Stimulated activated CD8-positive, alpha-beta memory T cell treated with anti-CD3 and anti-CD28 coated beads, Interleukin-12 subunit alpha, Interleukin-12 subunit beta, amount 100 ng/mL, for 1 hour (primary cell): ENCODE data around the gene FIZ1.

Experiments
- DNase-seq: peaks from one replicate; pipeline ENCODE4 v3.0.0-alpha.2; 2020; ENCODE audit warnings: low read depth

FIZ1 gene, protein sequence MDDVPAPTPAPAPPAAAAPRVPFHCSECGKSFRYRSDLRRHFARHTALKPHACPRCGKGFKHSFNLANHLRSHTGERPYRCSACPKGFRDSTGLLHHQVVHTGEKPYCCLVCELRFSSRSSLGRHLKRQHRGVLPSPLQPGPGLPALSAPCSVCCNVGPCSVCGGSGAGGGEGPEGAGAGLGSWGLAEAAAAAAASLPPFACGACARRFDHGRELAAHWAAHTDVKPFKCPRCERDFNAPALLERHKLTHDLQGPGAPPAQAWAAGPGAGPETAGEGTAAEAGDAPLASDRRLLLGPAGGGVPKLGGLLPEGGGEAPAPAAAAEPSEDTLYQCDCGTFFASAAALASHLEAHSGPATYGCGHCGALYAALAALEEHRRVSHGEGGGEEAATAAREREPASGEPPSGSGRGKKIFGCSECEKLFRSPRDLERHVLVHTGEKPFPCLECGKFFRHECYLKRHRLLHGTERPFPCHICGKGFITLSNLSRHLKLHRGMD

DNA sequence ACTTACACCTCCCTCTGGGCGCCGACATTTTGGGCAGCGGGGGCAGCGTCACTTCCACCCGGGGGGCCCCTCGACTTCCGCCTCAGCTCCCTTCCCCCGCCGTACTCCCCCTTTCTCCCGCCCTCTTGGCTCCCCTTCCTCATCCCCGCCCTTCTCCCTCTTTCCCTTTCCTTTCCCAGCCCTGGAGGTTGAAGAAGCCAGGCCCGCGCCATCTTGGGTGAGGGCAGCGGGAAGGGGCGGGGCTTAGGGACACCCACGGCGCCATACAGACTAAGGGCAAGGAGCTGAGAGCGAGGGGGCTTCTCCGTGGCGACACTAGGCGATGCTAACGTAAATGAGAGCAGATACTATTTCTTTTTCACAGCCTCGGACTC lies at the start of gene FIZ1:
FIZ1 (minus strand) TSS at position 50 of the 374 bp plus-strand sequence. CDS start 1,652 bp downstream, outside the sequence.
- DNase-seq: peak; percentile 90

DNA sequence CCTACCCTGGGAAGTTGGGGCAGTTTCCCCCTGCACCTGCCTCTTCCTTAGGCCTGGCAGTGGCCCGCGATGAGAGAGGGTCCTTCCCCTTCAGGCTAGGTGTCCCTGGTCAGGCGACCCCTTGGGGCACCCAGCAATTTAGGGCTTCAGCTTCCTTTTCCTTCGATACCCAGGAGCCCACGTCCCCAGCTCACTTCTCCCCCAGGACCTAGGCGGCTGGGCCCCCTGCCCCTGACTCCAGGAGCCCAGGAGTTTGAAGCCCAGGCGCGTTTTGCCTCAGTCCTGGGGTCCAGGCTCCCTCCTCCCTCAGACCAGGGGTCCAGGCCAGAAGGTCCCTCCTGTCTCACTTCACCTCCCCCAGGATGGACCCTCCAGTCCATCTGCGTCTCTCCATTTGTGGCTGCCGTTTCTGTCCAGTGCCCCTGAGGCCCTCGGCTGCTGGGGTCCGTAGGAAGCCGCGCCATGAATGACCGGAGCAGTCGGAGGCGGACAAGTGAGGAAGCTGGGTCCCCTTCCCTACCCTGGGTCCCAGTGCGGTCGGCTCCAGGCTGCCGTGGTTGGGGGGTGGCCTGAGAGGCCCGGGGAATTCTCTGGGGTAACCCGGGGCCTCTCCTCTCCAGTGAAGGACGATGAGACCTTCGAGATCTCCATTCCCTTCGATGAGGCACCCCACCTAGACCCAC lies 49.4 kb upstream of the FIZ1 start:
- DNase-seq: no peak

DNA sequence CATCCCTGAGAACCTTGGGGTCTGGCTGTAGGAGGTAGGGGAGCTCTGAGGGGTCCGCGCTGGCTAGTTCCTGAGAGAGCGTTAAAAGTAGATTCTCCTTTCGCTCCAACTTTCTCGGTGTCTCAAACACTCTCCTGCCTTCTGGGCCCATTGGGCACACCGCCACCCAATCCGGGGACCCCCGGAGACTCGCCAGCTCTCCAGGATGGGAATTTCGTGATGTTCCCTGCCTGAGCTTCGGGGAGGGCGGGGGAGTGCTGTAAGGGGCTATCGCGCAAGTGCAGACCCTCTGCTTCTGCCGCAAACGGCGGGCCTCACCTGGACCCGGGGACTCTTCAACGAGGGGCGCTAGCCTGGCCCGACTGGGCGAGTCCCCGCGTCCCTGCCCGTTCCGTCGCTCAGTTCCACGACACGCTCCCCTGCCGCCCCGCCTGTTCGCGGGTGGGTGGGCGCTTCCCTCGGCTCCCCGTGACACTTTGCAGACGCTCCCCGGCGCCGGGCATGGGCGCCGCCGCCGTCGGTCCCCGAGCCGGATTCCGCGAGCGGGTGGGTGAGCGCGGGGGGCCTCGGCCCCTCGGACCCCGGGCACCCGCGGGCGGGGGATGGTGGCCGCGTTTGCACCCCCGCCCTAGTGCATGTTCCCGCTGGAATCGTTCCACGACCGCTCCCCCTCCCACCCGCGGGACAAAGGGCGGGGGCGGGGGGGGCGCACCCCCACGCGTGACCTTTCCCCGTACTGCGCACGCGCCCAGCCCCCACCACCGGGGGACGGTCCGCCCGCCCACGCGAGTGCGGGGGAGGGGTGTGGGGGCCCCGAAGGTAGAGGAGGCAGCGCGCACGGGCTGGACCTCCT lies 48.6 kb upstream of the FIZ1 start, which contains the start of gene CCDC106:
CCDC106 (plus strand) TSS at position 481 of the 853 bp plus-strand sequence. CDS start 835 bp downstream, outside the sequence.
- DNase-seq: no peak

DNA sequence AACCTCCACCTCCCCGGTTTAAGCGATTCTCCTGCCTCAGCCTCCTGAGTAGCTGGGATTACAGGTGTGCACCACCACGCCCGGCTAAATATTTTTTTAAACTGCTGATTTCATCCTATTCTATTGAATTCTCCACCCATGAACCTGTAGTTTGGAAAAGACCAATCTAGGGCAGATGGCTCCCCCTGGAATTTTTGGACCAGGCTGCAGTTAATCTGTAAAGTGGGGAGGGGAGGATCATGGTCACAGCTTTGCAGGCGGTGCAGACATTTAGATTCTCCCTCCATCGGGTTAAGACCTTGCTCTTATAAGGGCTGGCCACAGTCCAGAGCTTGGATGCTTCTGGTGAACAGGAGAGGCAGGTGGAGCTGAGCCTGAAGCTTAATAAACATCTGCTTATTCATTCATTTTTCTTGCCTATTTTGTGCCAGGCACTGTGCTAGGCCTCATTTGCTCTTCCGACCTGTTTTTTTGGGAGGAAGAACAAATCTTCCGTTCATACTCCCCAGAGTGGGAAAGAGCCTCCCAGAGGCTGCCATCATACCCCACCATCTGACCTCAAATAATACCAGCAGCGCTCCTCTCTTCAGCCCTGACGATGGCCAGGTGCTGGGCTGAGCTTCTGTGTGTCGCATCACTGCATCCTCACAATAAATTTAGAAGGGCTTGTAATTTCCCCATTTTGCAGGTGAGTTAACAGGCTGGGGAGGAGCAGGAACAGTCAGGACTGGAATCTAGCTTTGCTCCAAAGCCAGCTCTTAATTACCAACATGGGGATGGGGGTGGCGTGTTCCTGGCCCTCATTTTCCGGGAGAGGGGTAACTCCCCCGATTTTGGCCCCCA lies 47.8 kb upstream of the FIZ1 start:
- DNase-seq: no peak

DNA sequence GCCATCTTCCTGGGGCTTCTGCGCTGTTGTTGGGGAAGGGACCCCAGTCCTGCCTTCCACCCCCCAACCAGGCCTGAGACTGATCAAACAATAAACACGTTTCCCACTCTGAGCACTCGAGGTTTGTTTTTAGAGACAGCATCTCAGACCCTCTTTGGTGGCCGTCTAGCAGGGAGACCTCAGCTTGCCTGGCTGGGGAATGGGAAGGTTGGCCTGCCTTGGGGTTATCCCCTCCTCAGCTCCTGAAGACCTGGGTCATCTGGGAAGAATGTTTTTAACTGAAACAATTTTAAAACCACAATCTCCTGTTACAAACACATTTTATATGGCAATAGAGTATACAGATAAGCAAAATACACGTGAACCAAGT lies 46.2 kb upstream of the FIZ1 start:
- no peak for DNase-seq

DNA sequence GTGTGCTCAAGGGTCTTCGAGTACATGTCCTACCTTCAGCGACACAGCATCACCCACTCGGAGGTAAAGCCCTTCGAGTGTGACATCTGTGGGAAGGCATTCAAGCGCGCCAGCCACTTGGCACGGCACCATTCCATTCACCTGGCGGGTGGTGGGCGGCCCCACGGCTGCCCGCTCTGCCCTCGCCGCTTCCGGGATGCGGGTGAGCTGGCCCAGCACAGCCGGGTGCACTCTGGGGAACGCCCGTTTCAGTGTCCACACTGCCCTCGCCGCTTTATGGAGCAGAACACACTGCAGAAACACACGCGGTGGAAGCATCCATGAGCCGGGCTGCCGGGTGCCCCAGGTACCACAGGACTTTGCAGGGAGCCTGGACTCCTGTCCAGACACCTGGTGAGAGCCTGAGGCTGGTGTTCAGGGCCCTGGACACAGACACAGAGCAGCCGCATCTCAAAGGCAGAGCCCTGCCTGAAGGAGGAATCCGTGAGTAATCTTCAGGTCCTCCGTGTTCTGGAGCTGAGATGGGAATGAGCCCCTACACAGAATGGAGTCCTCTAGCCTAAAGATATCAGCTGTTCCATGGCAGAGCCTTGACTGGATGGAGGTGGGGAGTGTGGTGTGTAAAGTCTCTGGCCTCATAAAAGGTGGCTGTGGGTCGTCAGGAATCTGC lies 45.7 kb upstream of the FIZ1 start:
- DNase-seq: no peak

DNA sequence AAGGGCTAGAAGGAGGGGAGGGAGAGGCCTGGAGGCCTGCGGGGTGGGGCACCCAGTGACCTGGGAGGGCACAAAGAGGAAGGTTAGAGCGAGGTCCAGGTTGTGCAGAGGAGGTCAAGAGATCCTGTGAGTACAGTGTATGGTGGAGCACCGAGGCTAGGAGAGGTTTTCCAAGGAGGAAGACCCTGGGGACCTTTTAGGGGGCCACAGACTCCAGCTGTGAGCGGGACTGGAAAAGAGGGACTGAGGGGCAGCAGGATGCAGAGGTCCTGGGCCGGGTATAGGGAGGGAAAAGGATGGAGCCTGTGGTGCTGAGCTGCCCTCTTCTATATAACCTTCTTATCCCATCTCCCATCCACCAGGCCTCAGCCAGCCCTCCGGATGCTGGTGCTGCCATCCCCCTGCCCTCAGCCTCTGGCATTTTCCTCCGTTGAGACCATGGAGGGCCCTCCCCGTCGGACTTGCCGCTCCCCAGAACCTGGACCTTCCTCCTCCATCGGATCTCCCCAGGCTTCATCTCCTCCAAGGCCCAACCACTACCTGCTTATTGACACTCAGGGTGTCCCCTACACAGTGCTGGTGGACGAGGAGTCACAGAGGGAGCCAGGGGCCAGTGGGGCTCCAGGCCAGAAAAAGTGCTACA lies 45.0 kb upstream of the FIZ1 start:
- no peak for DNase-seq

DNA sequence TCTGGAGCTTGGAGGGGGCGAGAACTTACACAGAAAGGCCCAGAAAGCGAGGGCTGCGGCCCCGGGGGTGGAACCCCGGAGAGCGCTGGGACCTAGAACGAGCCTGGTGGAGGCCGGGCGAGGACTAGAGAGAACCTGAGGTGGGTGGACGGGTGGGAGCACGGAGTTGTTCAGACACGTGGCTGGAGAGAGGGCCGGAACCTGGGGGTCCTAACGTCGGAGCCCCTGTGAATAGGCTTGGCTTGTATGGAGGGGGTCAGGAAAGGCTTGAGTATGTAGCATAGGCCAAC lies 44.5 kb upstream of the FIZ1 start:
- DNase-seq: no peak

DNA sequence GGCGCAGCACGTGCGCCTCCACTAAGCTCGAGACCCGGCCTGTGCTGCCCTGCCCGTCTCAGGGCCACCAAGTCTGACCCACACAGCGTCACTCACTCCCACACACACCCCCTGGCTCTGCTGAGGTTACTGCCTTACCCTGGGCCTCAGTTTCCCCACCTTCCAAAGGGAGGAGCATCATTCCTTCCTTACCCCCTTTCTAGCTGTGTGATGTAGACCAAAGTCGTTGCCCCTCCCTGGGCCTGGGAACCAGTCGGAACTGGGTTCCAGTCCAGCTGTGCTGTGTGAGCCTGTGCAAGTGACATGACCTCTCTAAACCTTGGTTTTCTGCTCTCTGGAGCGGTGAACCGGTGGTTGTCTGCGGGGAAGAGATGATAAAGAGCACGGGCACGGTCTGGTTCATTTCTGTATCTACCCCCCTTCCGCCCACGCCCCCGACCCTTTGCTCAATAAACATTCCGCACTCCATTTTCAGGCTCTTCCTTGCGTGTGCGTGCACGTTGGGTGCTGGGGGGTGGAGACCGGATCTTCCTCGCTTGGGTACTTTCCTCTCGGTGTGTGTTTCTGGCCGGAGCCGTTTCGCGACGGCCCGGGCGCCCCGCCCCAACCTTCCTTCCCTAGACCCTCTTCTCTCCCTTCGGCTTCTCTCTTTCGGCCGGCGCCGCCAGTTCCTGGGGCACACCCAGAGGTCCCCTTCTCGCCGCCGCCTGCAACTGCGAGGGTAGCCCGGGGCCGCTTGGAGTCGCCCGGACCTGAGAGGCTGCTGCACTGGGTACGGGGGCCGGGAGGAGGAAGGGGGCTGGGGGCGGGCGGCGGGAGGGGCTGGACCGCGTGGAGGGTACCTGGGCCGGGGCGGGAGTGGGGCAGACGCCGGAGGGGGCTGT lies 43.9 kb upstream of the FIZ1 start, which contains the start of gene ZNF581:
ZNF581 (plus strand) TSS at position 647 of the 884 bp plus-strand sequence. CDS start 923 bp downstream, outside the sequence.
- peak; percentile 60 for DNase-seq

DNA sequence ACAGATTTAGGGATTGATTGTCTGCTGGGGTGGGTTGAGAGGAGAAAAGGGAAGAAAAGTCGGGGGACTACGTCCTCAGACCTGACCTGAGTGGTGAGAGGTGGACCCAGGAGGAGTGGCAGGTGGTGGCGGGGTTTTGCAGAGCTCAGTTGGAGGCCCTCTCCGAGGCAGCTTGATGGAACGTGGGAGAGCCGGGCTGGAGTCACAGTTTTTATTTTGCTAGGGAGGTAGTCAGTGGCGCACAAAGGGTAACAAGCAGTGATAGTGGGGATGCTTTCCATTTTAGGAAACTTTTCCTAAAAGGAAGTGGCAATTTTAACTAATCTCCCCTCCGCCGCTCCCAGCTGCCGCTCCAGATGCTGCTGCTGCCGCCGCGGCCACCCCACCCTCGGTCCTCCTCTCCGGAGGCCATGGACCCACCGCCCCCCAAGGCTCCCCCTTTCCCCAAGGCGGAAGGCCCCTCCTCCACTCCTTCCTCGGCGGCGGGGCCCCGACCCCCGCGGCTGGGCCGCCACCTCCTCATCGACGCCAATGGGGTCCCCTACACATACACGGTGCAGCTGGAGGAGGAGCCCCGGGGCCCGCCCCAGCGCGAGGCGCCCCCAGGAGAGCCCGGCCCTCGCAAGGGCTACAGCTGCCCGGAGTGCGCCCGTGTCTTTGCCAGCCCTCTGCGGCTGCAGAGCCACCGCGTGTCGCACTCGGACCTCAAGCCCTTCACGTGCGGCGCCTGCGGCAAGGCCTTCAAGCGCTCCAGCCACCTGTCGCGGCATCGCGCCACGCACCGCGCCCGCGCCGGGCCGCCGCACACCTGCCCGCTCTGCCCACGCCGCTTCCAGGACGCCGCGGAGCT lies 43.1 kb upstream of the FIZ1 start:
- no peak for DNase-seq

DNA sequence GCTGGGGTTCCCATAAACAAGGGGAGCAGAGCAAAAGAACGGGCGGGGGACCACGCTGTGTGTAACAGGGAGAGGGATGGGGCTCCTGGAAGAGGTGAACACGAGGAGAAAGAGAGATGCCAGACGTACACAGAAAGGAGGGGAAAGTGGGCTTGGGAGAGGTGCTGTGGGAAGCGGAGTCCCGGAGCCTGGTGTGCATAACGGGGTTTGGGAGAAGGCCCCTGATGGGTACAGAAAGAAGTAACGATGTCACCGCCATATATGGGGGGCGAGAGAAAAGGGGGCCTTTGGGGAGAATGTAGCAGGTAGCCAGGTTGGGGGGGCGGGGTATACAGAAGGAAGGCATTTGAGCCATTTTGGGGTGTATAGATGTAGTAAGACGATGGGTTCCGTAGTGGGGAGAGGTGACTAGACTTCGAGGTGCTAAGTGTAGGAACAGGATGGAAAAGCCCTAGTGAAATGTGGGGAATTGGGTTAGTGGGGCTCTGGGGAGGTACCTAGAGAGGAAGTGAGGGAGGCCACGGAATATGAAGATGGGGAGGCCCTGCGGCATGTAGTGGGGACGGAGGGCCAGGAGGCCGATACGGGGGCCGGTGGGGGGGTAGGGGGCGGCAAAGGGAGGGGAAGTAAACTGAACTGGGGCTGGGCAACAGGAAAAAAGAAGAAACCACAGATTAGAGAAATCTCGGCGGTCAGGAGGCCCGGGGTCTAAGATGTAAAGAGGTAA lies 42.3 kb upstream of the FIZ1 start:
- DNase-seq: no peak

DNA sequence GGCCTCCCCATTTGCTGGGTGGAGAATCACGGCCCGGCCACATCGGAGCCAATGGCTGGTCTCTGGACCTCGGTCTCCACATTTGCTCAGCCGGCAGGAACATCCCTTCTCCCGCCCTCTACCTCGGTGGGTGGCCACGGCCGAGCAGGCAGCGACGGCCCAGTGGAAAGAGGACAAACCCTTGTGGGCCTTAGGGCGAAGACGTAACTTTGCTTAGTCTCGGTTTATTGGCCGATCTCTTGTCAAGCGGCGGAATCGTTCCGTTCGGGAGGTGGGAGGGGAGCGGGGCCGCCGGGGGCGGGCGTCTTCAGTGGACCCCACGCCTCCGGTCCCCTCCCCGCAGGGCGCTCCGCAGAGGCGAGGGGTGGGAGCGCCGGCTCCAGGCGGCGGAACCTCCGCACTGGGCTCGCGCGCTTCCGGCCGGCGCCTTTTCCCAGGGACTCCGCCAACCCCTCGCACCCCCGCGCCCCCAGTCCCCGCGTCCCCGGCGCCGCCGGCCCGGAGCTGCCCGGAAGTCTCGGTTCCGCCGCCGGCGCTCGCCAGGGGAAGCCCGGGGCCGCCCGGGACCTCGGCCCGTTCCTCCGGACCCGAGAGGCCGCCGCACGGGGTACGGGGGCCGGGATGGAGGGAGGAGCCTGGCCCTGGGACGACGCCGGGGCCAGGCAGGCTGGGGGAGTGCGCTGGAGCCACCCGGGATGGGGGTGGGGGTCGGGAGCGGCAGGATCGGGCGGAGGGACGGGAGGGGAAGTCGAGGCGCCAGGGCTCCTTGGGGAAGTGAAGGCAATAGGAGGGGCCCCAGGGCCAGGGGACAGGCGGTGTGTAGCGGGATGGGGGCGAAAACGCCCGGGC lies 41.5 kb upstream of the FIZ1 start, which contains the start of gene ZNF580:
ZNF580 (plus strand) TSS at position 426 of the 849 bp plus-strand sequence. CDS start 1,507 bp downstream, outside the sequence.
- no peak for DNase-seq

DNA sequence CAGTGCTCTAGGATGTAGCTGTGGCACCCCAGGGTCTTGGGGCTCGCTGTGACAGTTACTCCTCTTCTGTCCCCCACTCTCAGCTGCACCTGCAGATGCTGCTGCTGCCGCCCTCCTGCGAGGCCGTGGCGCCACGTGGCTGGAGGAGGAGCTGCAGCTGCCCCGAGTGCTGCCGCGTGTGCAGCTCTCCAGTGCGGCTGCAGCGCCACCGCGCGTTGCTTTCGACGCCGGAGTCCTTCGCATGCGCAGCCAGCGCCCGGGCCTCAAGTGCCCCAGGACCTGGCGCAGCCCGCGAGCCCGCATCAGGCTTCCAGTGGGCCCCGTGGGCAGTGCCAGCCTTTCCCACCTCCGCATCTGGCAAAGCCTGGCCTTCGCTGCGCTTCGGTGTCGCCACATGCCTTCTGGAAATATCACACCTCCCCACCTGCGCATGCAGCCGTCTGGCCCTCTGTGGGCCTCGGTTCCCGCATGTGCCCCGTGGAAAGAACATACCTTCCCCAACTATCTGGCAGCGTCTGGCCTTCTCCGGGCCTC lies 40.8 kb upstream of the FIZ1 start:
- no peak for DNase-seq

DNA sequence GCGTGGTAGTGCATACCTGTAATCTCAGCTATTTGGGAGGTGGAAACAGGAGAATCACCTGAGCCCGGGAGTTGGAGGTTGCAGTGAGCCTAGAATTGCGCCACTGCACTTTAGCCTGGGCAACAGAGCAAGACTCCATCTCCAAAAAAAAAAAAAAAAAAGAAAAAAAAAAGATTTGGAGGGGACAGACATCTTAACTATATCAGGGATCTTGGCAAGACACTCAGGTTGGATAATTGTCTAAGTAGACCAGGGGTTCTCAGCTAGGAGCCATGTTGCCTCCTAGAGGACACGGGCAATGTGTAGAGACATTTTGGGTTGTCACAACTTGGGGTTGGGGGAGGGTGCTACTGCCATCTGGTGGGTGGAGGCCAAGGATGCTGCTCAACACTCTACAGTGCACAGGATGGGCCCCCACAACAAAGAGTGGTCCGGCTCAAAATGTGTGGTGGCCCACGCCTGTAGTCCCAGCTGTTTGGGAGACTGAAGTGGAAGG lies 39.6 kb upstream of the FIZ1 start:
- DNase-seq: no peak

DNA sequence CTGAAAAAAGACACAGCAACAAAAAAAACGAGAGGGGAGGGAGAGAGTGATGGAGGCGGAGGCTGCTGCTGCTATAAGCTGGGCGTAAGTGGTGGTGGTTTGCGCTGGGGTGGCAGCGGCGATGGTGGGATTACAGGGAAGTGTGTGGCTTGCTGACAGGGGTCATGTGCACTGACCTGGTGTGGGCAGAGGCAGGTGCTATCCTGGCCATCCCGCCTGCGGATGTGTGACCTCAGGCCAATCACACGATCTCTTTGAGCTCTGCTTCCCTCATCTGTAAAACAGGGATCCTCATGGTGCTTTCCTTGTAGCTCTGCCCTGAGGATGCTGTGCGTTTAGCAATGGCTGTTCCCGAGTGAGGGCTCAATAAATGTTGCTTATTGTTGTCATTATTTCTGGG lies 38.2 kb upstream of the FIZ1 start:
- DNase-seq: no peak

DNA sequence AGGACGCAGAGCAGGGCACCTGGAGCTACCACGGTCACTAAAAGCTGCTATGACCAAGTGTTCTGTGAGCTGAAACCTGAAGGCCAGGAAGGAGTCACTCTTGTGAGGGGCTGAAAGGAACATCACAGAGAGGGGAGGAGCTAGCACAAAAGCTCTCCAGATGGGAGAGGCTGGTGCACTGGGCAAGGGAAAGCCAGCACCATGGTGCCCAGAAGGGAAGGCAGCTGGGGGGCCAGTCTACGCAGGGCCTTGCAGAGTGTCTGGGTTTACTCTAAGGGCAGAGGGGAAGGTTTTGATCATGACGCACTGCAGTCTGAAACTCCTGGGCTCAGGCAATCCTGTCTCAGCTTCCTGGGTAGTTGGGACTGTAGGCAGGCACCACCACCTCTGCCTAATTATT lies 37.4 kb upstream of the FIZ1 start:
- no peak for DNase-seq
